ENCODE data around the gene RC3H1.
"Not testable (repeated sequence)": the region's sequence is repeated elsewhere in the genome, so short reads cannot be mapped to it uniquely, and the experiment has no call there.

Gene RC3H1

GRCh38 chr1:173937062-173937461 is 85.1 kb downstream of the RC3H1 start:
- DNase-seq (ENCODE audit: low read depth): no peak

- DNase-seq (ENCODE audit: low read depth): no peak
These were observed 87.7 kb downstream of the RC3H1 start for GRCh38 chr1:173934440-173934839.

GRCh38 chr1:173930541-173930940 is 91.6 kb downstream of the RC3H1 start:
- not testable (repeated sequence) for DNase-seq (ENCODE audit: low read depth)

GRCh38 chr1:173925306-173926242 is 96.6 kb downstream of the RC3H1 start:
- no peak for DNase-seq (ENCODE audit: low read depth)

GRCh38 chr1:173920861-173921260 is 101.3 kb downstream of the RC3H1 start:
- DNase-seq (ENCODE audit: low read depth): no peak

GRCh38 chr1:173917635-173918493 is 104.3 kb downstream of the RC3H1 start:
- no peak for DNase-seq (ENCODE audit: low read depth)

- DNase-seq (ENCODE audit: low read depth): no peak
These were observed 105.0 kb downstream of the RC3H1 start, which contains the start of gene SERPINC1 for GRCh38 chr1:173917149-173917548. SERPINC1 (minus strand) TSS chr1:173917327; CDS start chr1:173917259, 68 bp downstream.

- no peak for DNase-seq (ENCODE audit: low read depth)
These were observed 105.5 kb downstream of the RC3H1 start for GRCh38 chr1:173916667-173917066.

GRCh38 chr1:173915596-173915995 is 106.6 kb downstream of the RC3H1 start:
- no peak for DNase-seq (ENCODE audit: low read depth)

GRCh38 chr1:173914366-173914871 is 107.7 kb downstream of the RC3H1 start:
- DNase-seq (ENCODE audit: low read depth): no peak

GRCh38 chr1:173913111-173913510 is 109.0 kb downstream of the RC3H1 start:
- no peak for DNase-seq (ENCODE audit: low read depth)

GRCh38 chr1:173903827-173904531 is 118.2 kb downstream of the RC3H1 start:
- no peak for DNase-seq (ENCODE audit: low read depth)

GRCh38 chr1:173900992-173901391 is 121.2 kb downstream of the RC3H1 start:
- no peak for DNase-seq (ENCODE audit: low read depth)

GRCh38 chr1:173900427-173900826 is 121.7 kb downstream of the RC3H1 start:
- no peak for DNase-seq (ENCODE audit: low read depth)

GRCh38 chr1:173894189-173894588 is 128.0 kb downstream of the RC3H1 start:
- DNase-seq (ENCODE audit: low read depth): no peak

GRCh38 chr1:173893611-173894010 is 128.5 kb downstream of the RC3H1 start:
- no peak for DNase-seq (ENCODE audit: low read depth)

GRCh38 chr1:173889885-173890284 is 132.3 kb downstream of the RC3H1 start:
- DNase-seq (ENCODE audit: low read depth): no peak

GRCh38 chr1:173888749-173889148 is 133.4 kb downstream of the RC3H1 start:
- no peak for DNase-seq (ENCODE audit: low read depth)

GRCh38 chr1:173887627-173888026 is 134.5 kb downstream of the RC3H1 start:
- no peak for DNase-seq (ENCODE audit: low read depth)

GRCh38 chr1:173886746-173887611 is 135.2 kb downstream of the RC3H1 start:
- no peak for DNase-seq (ENCODE audit: low read depth)

GRCh38 chr1:173884701-173885100 is 137.5 kb downstream of the RC3H1 start:
- DNase-seq (ENCODE audit: low read depth): no peak
